Gastrocnemius medialis (tissue), 4 donors: ENCODE data around the gene CNR1.

ENCODE experiments used
- CTCF ChIP-seq, 5 experiments: fragments of 450-650 bp in 3 of 5; fragments of 200-600 bp in 2 of 5; sonication (generic) in 2 of 5; IDR thresholded peaks in 4 of 5; conservative IDR thresholded peaks in 1 of 5; 1 replicate in 4 of 5; 2 replicates in 1 of 5; pipeline ENCODE4 v1.5.1; 2016 to 2019; ENCODE audit warnings: antibody characterized with exemption in 5 of 5, mild to moderate bottlenecking in 3 of 5, moderate library complexity in 3 of 5
- POLR2A ChIP-seq, 2 donors: fragments of 450-650 bp; IDR thresholded peaks; one replicate each; pipeline ENCODE4 v1.6.1; 2017; ENCODE audit warnings: antibody characterized with exemption in 2 of 2, mild to moderate bottlenecking in 2 of 2, moderate library complexity in 2 of 2

GRCh38 chr6:88165087-88165843 lies 882 bp downstream of the CNR1 start:
- no peak for TF ChIP-seq CTCF (IDR thresholded peaks at IDR 0.05 in 4 of 5, conservative IDR thresholded peaks at IDR 0.05 in 1 of 5)
- no peak for TF ChIP-seq POLR2A (IDR thresholded peaks at IDR 0.05)
